HG03469 (cell line): Measurements from ENCODE around the gene GPR107.

Experiments
- ATAC-seq: cut with Tn5 transposase; IDR thresholded peaks from one replicate; pipeline ENCODE4 v1.9.1; 2021; ENCODE audit warnings: mild to moderate bottlenecking, moderate library complexity, moderate number of reproducible peaks; ENCODE audit not compliant: unreplicated experiment

GPR107 gene

DNA sequence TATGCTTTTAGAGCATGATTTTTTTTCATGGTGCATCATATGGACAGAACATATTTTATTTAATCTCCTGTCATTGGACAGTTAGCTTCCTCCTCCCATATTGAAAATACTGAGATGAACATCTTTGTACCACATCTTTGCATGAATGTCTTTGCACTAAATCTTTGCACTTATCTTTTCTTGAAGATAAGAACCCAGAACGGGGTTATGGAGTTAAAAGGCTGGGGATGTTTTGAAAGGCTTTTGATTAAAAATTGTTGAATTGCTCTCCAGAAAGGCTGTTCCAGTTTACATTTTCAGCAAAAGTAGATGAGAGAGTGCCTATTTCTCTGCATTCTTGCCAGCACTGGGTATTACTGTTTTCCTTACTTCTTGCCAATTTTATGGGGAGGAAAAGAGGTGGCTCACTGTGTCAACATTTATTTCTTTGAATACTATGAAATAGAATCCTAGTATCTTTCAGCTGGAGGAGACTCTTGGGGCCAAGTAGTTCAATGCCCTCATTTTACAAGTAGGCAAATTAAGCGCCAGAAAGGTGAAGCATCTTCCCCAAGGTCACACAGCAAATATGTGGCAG lies 125.7 kb downstream of the GPR107 start:
- ATAC-seq = no peak

GRCh38 chr9:130180516-130180915 lies 126.8 kb downstream of the GPR107 start:
- no peak for ATAC-seq

- no peak for ATAC-seq
Observed at GRCh38 chr9:130181678-130182380, 128.1 kb downstream of the GPR107 start.

- no peak for ATAC-seq
Observed at GRCh38 chr9:130182381-130182909, 128.7 kb downstream of the GPR107 start.

DNA sequence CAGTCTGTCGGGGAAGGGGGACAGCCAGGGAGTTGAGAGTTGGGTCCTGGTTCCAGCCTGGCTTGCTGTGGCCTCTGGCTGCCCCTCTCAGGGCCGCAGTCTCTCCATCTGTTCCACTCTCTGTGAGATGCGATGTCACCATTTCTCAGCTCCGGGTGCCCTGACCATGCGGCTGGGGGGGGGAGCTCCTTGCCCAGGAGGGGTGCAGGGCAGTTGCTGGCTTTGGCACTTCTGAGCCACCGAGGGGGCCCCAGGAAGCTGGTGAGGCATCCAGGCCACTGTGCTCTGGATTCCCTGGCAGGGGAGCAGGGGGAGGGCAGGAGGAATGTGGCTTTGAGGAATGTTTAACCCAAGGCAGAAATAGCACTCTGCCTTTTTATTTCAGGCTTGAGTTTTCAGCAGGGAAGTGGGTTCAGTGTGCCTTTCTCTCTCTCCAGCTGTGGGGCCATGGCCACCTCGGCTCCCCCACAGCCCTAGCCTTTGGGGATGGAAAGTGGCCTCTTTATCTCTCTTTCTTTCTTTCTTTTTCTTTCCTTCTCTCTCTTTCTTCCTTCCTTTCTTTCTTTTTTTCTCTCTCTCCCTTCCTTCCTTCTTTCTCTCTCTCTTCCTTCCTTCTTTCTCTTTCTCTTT lies 129.5 kb downstream of the GPR107 start:
- no peak for ATAC-seq

GRCh38 chr9:130185017-130185416 lies 131.3 kb downstream of the GPR107 start:
- ATAC-seq = no peak

DNA sequence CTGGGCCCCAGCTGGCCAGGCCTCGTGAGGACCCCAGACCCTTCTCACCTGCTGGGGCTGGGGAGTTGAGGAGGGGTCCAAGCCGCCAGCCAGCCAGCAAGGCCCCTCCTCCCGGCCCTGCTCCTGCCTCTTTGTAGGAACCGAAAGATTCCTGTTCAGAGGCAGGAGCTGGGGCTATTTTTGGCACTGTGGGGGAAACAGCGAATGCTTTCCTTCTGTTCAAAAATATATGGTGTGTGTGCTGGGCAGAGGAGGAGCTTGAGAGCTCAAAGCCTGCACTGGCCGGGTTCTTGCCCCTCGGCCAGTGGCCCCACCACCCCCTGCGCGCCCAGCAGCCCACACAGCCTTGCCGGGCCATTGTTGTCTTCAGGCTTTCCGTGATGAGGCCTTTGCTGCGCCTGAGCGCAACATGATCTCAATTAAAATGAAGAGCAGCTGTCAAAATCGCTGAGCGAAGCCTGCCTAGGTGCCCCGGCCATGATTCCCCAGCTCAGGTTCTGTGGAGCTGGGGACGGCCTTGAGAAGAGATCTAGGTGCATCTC lies 131.9 kb downstream of the GPR107 start:
- ATAC-seq = no peak

DNA sequence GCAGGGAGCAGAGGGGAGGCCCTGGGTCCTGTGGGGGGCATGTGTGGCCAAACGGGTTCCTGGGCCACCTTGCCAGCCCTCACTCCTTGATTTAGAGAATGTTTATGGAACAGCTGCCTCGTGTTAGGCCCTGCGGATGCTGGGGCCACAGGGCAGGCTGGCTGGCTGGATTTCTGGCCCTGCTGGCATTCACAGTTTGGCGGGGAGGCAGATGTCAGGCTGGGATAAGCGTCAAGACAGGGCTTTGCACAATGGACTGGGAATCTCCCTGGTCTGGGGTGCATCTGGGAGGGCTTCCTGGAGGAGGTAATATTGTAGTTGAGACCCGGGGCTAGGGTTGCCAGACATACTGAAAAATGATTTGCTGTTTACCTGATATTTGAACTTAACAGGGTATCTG lies 132.3 kb downstream of the GPR107 start:
- no peak for ATAC-seq

- no peak for ATAC-seq
Observed at GRCh38 chr9:130186839-130187522, 133.3 kb downstream of the GPR107 start.

- ATAC-seq = no peak
Observed at GRCh38 chr9:130187523-130187846, 133.8 kb downstream of the GPR107 start.

- no peak for ATAC-seq
Observed at GRCh38 chr9:130188860-130189481, 135.3 kb downstream of the GPR107 start.
